ENCODE results near the gene CARD16.
"Not testable (repeated sequence)": the region's sequence is repeated elsewhere in the genome, so short reads cannot be mapped to it uniquely, and the experiment has no call there.

CARD16 gene

GRCh38 chr11:105046898-105047579 lies 1.9 kb upstream of the CARD16 start:
- no peak for DNase-seq

DNA sequence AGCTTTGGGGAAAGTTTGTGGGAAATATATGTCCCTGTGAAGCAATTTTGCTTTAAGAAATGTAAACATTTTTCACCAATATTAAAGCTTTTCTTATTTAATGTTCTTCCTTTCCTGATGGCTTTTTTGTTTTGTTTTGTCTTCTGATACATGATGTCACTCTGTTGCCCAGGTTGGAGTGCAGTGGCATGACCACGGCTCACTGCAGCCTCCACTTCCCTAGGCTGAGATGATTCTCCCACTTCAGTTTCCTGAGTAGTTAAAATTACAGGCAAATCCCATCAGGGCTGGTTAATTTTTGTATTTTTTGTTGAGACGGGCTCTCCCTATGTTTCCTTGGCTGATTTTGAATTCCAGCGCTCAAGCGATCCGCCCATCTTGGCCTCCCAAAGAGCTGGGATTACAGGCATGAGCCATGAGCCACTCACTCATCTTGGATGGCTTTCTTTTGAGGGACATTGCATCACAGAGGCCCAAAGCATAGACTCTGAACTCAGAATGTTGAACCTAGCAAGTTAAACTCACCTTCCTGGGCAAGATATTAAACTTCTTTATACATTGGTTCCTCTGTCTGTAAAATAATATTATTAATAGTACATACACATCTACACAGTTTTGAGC lies 651 bp upstream of the CARD16 start:
- no peak for DNase-seq

DNA sequence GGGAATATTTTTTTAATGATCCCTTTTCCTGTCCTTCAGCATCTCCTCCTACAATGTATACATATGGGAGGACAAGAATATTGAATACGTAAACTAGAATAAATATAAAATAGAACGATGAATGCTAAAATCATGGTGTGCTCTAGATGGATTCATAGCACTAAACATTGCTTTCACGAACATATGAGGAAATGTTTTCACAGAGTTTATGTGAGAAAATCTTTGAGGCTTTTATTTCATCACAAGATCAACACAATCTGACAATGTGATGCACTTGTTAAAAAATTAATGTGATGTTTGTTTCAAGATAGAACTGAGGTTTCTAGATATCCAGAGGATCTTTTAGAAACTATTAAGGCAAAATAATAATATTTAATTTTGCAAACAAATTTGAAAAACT lies 3.0 kb downstream of the CARD16 start:
- DNase-seq, result no peak

DNA sequence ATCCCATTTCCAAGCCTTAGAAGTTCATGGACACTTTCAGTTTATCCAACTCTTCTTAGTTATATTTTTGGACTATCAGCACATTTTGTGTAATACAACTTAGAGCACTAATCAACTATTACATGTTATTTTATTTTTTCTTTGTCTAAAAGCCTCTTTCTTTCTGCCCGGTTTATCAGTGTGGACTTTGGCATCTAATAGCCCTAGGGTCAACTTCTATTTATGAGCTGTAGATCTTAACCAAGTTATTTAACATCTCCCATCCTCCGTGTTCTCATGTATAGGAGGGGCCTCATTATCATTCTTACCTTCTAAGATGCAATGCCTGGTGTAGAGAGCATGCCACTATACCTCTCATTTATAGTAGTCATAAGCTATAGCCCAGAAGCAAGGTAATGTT lies 4.4 kb downstream of the CARD16 start:
- no peak for DNase-seq

GRCh38 chr11:105034813-105035620 lies 10.1 kb downstream of the CARD16 start, which contains the start of gene CASP1:
Gene CASP1 (minus strand): TSS chr11:105035144. CDS start chr11:105035113, 31 bp downstream.
- DNase-seq, result no peak

- not testable (repeated sequence) for DNase-seq
These were observed 10.7 kb downstream of the CARD16 start for GRCh38 chr11:105034388-105034787.

DNA sequence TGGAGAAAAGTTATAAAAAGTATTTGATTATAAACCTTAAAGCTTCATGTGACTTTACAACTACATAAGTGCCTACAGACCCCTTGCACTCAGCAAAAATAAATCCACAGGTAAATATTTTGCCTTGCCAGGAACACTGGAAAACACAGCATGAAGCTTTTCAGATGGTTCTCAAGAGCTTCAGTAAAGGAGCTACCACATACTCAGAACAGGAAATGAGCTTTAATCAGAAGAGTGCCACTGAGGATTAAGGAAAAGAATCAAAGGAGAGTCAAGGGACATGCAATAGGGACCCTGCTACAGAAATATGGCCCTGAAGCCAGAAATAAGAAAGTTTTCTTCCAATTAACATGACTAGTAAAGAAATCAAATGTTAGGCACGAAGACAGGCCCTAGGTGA lies 11.4 kb downstream of the CARD16 start:
- no peak for DNase-seq

GRCh38 chr11:105033343-105033742 lies 11.8 kb downstream of the CARD16 start:
- no peak for DNase-seq

GRCh38 chr11:105032495-105032894 lies 12.6 kb downstream of the CARD16 start:
- no peak for DNase-seq

- no peak for DNase-seq
These were observed 17.5 kb downstream of the CARD16 start for GRCh38 chr11:105027678-105028077.

DNA sequence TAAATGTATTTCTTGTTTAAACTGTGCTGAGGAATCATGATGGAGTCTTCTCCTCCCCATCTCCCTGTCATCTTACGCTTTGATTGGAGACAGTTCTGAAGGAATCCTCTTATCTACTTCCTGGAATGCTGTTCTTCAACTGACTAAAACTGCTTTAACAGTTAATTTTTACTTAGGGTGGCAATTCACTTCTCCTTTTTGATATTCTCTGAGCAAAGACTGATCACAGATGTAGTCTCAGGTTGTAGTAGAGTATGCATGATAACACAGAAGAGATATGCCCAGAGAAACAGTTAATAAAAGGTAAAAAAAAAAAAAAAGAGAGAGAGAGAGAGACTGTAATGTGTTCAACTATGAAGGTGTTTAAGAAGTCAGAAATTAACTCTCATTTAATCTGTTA lies 20.7 kb downstream of the CARD16 start:
- no peak for DNase-seq

DNA sequence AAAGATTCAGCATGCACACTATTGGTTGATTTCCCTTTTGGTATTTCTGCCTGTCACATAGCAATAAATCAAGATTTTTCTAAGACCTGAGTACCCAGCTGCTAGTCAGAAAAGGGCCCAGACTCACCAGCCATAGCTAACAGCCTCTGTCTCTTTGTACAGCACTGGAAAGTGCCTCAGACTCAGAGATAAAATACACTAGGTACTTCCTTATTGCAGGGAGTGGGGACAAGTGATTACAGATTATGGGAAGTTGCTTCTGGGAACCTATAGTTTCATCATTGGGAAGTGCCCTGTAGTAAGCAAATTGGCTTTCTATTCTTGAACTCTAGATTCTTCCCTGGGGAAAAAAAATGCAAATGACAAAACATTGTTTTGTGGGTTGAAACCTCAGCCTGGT lies 22.1 kb downstream of the CARD16 start, which contains the start of gene CASP5:
TSS of gene CASP5 (minus strand) at position 166 of the 400 bp plus-strand sequence. CDS start at position 134, 32 bp downstream.
- DNase-seq, result no peak

GRCh38 chr11:105022527-105022926 lies 22.6 kb downstream of the CARD16 start:
- no peak for DNase-seq

- no peak for DNase-seq
These were observed 37.7 kb downstream of the CARD16 start for GRCh38 chr11:105007463-105007862.

DNA sequence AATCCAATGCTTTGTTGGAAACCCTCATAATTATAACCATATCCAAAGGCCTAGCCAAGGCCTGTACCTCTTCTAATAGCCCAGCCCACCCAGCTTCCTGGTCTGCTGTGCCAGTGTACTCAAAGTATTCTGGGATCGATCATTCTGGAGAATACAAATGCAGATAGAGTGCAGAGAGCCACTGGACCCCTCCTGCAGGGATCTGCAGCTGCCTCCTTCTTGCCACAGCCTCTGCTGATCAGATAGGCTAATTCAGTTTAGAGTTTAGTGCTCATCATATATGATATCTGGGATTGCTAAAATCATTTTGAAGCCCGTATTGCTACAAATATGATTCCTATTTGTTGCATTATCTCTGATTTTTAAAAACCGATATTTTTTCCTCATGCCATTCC lies 39.7 kb downstream of the CARD16 start:
- DNase-seq, result no peak

- no peak for DNase-seq
These were observed 41.1 kb downstream of the CARD16 start for GRCh38 chr11:105004021-105004420.

- DNase-seq, result no peak
These were observed 42.0 kb downstream of the CARD16 start for GRCh38 chr11:105003151-105003550.

GRCh38 chr11:105000797-105001196 lies 44.3 kb downstream of the CARD16 start:
- DNase-seq, result no peak

DNA sequence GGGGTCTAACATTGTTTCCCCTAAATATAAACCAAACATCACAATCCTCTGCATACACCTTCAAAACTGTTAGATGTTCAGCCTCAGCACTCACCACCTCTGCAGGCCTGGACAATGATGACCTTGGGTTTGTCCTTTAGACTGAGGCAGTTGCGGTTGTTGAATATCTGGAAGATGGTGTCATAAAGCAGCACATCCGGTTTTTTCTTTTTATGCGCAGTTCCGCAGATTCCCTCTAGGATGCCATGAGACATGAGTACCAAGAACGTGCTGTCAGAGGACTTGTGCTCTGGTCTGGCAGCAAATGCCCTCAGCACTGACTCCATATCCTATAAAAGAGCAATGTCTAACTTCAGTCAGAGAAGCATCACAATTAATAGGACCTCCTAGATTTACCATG lies 45.0 kb downstream of the CARD16 start:
- no peak for DNase-seq

DNA sequence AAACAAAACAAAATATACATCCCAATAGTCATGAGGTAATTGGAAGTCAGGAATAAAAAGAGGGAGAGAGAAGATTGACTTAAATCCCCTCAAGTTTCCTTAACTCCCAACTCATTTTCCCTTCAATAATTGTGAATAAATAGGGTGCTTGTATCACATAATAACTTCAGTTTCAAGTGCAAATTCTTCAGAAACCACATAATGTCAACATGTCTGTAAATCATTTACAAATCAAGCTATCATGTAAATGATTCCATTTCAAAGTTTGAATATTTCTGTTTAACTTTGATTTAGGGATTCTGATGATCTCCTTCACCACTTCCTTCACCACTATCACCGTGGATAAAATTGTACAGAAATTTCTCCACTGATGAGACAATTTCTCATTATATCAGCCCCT lies 45.4 kb downstream of the CARD16 start:
- DNase-seq, result no peak

DNA sequence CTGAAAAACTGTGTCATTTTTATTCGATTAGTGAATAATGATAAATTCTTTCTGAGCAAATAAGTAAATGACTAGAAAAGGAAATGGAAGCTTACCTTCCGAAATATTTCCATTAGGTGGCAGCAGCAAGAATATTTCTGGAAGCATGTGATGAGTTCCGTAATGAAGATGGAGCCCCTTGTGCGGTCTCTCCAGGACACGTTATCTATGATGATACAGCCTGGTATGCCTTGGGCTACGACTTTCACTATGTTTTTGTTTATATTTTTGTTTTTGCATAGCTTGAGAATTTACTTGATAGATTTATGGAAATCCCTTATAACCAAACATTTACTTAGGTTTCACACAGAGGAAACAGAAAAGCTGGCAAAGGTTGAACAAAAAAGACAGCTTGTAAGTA lies 47.8 kb downstream of the CARD16 start:
- no peak for DNase-seq

DNA sequence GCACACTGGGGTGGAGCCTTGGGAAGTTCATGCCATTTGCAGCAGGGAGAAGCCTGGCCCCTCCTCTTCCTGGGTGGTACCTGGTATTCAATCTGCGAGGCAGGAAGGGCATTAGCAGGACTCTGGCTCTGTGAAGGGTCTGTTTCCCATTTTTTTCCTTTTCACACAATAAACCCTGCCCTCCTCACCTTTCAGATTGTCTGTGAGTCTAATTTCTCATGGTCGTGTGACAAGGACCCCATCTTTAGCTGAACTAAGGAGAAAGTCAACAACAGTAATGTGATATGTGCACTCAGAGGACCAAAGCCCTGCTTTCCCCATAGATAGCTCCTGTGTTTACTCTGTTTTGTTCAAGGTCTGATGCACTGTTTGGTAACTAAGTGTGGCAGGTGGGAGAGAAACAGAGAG lies 50.1 kb downstream of the CARD16 start:
- no peak for DNase-seq

- no peak for DNase-seq
These were observed 52.4 kb downstream of the CARD16 start for GRCh38 chr11:104992781-104993180.

GRCh38 chr11:104991994-104992393 lies 53.1 kb downstream of the CARD16 start:
- DNase-seq, result no peak

All from NCI-H1694 treated with DMSO at 0.1 percent for 48 hours (cell line).